SK-N-SH (cell line): ENCODE data around the gene GPATCH2L. TPM values are rescaled to one million over a fixed set of nuclear protein-coding genes. Genes with fewer than 3 reads are reported as not detected.

Experiments
- CTCF ChIA-PET: fragments of 300-600, 350-600 bp; formaldehyde crosslinking; extraction: SDS; loops from one replicate; lab custom pipeline; 2021; lab: Yijun Ruan, JAX
- POLR2A ChIA-PET: fragments of 350-600 bp; sonication (Branson Sonifier 250); formaldehyde crosslinking; extraction: SDS; loops from one replicate; lab custom pipeline; 2020; ENCODE audit warnings: antibody characterized with exemption, inconsistent platforms; lab: Yijun Ruan, JAX
- DNase-seq: peaks from one replicate; pipeline ENCODE4 v3.0.0; 2012
- H2AFZ ChIP-seq: fragments of 200-600 bp; sonication (generic); 2 replicates; pipeline ENCODE4 v1.8.1; 2016; ENCODE audit warnings: antibody characterized with exemption, mild to moderate bottlenecking, low read depth
- H3F3A ChIP-seq: fragments of 200-600 bp; sonication (generic); replicated peaks from 2 replicates; pipeline ENCODE3; 2016; ENCODE audit warnings: antibody characterized with exemption, mild to moderate bottlenecking; ENCODE audit not compliant: insufficient read depth
- H3K27ac ChIP-seq, 2 experiments: fragments of 200-500 bp in 1 of 2; fragments of 200-600 bp in 1 of 2; sonication (Bioruptor generic) in 1 of 2; sonication (generic), shearing (Covaris generic) in 1 of 2; 2 replicates each; pipeline versions ENCODE4 v1.5.1 to v1.6.1; 2014 to 2016; ENCODE audit warnings: low read depth in 2 of 2, inconsistent platforms in 1 of 2, low read length in 1 of 2, mild to moderate bottlenecking in 1 of 2, mixed read lengths in 1 of 2
- H3K27me3 ChIP-seq: fragments of 200-600 bp; sonication (generic), shearing (Covaris generic); 2 replicates; pipeline ENCODE4 v1.6.1; 2016; ENCODE audit warnings: mixed run types; ENCODE audit not compliant: insufficient read depth
- H3K36me3 ChIP-seq, 2 experiments: fragments of 200-500 bp in 1 of 2; fragments of 200-600 bp in 1 of 2; sonication (Bioruptor generic) in 1 of 2; sonication (generic) in 1 of 2; replicated peaks in 1 of 2; 2 replicates each; pipeline versions ENCODE3 to v1.5.1; 2014 to 2016; ENCODE audit warnings: low read length in 1 of 2, mild to moderate bottlenecking in 1 of 2; ENCODE audit not compliant: insufficient read depth in 2 of 2, control insufficient read depth in 1 of 2
- H3K4me1 ChIP-seq, 2 experiments: fragments of 200-500 bp in 1 of 2; fragments of 200-600 bp in 1 of 2; sonication (Bioruptor generic) in 1 of 2; sonication (generic), shearing (Covaris generic) in 1 of 2; 2 replicates each; pipeline versions ENCODE4 v1.5.1 to v1.6.1; 2014 to 2016; ENCODE audit warnings: low read depth in 1 of 2, low read length in 1 of 2, mixed run types in 1 of 2; ENCODE audit not compliant: insufficient read depth in 2 of 2, control insufficient read depth in 1 of 2
- H3K4me2 ChIP-seq: fragments of 200-600 bp; sonication (generic), shearing (Covaris generic); 2 replicates; pipeline ENCODE4 v1.6.1; 2017; ENCODE audit warnings: mixed run types
- H3K4me3 ChIP-seq, 2 experiments: fragments of 200-500 bp in 1 of 2; fragments of 200-600 bp in 1 of 2; sonication (Bioruptor generic) in 1 of 2; sonication (generic), shearing (Covaris generic) in 1 of 2; 2 replicates each; pipeline versions ENCODE4 v1.5.1 to v1.8.1; 2014 to 2016; ENCODE audit warnings: low read depth in 2 of 2, inconsistent platforms in 1 of 2, low read length in 1 of 2, mild to moderate bottlenecking in 1 of 2, mixed read lengths in 1 of 2, moderate library complexity in 1 of 2
- H3K79me2 ChIP-seq: fragments of 200-600 bp; sonication (generic); 2 replicates; pipeline ENCODE4 v1.8.1; 2017; ENCODE audit warnings: mild to moderate bottlenecking; ENCODE audit not compliant: insufficient read depth
- H3K9ac ChIP-seq: fragments of 200-600 bp; sonication (generic); 2 replicates; pipeline ENCODE4 v1.6.1; 2017; ENCODE audit warnings: mixed run types
- H3K9me2 ChIP-seq: fragments of 200-600 bp; sonication (generic); 2 replicates; pipeline ENCODE4 v1.6.1; 2017; ENCODE audit warnings: mixed run types
- H3K9me3 ChIP-seq: fragments of 200-600 bp; sonication (generic); 2 replicates; pipeline ENCODE4 v1.6.1; 2017; ENCODE audit warnings: mixed run types, mild to moderate bottlenecking, moderate library complexity
- H4K20me1 ChIP-seq: fragments of 200-600 bp; sonication (generic); 2 replicates; pipeline ENCODE4 v1.6.1; 2017; ENCODE audit warnings: mild to moderate bottlenecking, mixed run types; ENCODE audit not compliant: insufficient read depth
- EP300 ChIP-seq, 2 experiments: IDR thresholded peaks; 2 replicates each; pipeline versions ENCODE4 v1.4.0 to v1.6.1; 2012; ENCODE audit warnings: borderline replicate concordance in 1 of 2, low read depth in 1 of 2, low read length in 1 of 2
- GABPA ChIP-seq: IDR thresholded peaks from 2 replicates; pipeline ENCODE4 v1.4.0; 2012; ENCODE audit warnings: low read depth, mild to moderate bottlenecking
- POLR2AphosphoS5 ChIP-seq: IDR thresholded peaks from 2 replicates; pipeline ENCODE4 v1.6.1; 2012; ENCODE audit warnings: low read depth, low read length
- RAD21 ChIP-seq: IDR thresholded peaks from 2 replicates; pipeline ENCODE4 v1.6.1; 2012; ENCODE audit warnings: mild to moderate bottlenecking, low read length
- RFX5 ChIP-seq: IDR thresholded peaks from 2 replicates; pipeline ENCODE4 v1.6.1; 2012; ENCODE audit warnings: mild to moderate bottlenecking, improper control_type of control experiment, low read length
- SIN3A ChIP-seq: IDR thresholded peaks from 2 replicates; pipeline ENCODE4 v1.6.1; 2012; ENCODE audit warnings: low read depth, mild to moderate bottlenecking, low read length, moderate library complexity, borderline replicate concordance
- SMC3 ChIP-seq: IDR thresholded peaks from 2 replicates; pipeline ENCODE4 v1.6.1; 2012; ENCODE audit warnings: low read depth, low read length, improper control_type of control experiment
- TEAD4 ChIP-seq: IDR thresholded peaks from 2 replicates; pipeline ENCODE4 v1.4.0; 2012; ENCODE audit warnings: mild to moderate bottlenecking, borderline replicate concordance; ENCODE audit not compliant: insufficient read depth
- YY1 ChIP-seq: IDR thresholded peaks from 2 replicates; pipeline ENCODE4 v1.4.0; 2012; ENCODE audit warnings: low read depth, mild to moderate bottlenecking
- WGBS: methylation state at CpG from one replicate; pipeline ENCODE4 v1.1.6; 2017; ENCODE audit warnings: low lambda C conversion rate; 5-methylcytosine and 5-hydroxymethylcytosine counted together
- polyA plus RNA-seq, 3 experiments: library from polyadenylated mRNA; depleted of rRNA; stranded (reverse); fragments of >200 nt; gene quantifications; 2 replicates each; pipeline ENCODE4 v1.2.3, GENCODE V29; 2012
- TF ChIP-seq, protein P1 (sequence below): IDR thresholded peaks from 2 replicates; pipeline ENCODE4; 2012
- TF ChIP-seq, protein P2 (sequence below): fragments of 200-600 bp; sonication (generic); IDR thresholded peaks from 2 replicates; pipeline ENCODE4 v1.6.1; 2017; ENCODE audit warnings: antibody characterized with exemption, mild to moderate bottlenecking, moderate library complexity
- TF ChIP-seq, protein P3 (sequence below): fragments of 150-350 bp; IDR thresholded peaks from 2 replicates; pipeline ENCODE4 v1.6.1; 2016; ENCODE audit warnings: mild to moderate bottlenecking, low read depth, low read length
- TF ChIP-seq, protein P4 (sequence below): IDR thresholded peaks from 2 replicates; pipeline ENCODE4 v1.6.1; 2012; ENCODE audit warnings: mild to moderate bottlenecking, low read depth, low read length, moderate library complexity
- TF ChIP-seq, protein P5 (sequence below): IDR thresholded peaks from 2 replicates; pipeline ENCODE4 v1.4.0; 2012; ENCODE audit warnings: low read depth

GPATCH2L gene
- polyA plus RNA-seq, 1 of the 3 experiments (the other 2 are of a cell fraction) = 17.7 TPM

DNA sequence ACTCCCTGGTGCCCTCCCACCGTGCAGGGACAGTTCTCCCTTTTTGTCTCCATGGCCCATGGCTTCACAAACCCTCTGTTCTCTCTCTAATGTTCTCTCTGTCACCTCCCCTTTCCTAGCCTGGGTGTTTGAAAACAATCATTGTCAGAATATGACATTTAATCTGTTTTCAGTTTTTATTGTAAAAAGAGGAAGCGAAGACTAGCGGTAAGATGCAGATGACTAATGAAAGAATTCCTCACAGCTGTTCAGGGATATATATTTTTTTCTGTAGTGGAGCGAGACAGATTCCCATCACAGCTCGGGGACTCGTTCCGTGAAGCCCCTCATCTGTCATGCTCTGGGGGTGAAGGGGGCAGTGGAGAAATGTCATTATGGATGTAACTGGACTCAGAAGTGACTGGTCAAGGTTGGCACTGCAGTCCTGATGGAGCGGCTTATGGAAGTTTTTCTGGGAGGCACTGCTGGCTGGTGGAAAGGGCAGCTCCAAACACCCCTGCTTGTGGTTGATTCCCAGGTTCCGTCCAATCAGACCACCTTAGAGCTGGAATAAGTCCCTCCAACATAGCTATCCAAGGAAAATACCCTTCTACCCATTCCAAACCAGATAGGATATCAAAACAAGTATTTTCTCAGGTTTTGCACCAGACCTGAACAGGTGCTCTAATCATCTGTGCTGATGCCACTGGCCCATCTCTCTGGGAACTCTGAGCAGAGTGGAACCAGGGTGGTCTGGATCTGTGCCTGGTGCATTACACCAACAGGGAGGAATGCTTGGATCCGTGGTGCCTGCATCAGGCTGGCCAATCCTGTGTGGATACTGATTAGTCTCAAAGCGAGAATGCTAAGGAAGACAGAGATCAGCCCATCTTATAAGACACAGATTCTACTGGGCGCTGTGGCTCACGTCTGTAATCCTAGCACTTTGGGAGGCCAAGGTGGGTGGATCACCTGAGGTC, 84.7 kb downstream of the GPATCH2L start:
- Histone ChIP-seq H3K79me2 (no peaks in the 10 kb centered on the region), H4K20me1 (no peaks in the 10 kb centered on the region)
- TF ChIP-seq, protein P1, sequence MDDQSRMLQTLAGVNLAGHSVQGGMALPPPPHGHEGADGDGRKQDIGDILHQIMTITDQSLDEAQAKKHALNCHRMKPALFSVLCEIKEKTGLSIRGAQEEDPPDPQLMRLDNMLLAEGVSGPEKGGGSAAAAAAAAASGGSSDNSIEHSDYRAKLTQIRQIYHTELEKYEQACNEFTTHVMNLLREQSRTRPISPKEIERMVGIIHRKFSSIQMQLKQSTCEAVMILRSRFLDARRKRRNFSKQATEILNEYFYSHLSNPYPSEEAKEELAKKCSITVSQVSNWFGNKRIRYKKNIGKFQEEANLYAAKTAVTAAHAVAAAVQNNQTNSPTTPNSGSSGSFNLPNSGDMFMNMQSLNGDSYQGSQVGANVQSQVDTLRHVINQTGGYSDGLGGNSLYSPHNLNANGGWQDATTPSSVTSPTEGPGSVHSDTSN = no peak
- TF ChIP-seq RAD21 = no peak
- no peak for TF ChIP-seq SIN3A
- no peak for TF ChIP-seq POLR2AphosphoS5
- no peak for TF ChIP-seq GABPA
- TF ChIP-seq, protein P2, sequence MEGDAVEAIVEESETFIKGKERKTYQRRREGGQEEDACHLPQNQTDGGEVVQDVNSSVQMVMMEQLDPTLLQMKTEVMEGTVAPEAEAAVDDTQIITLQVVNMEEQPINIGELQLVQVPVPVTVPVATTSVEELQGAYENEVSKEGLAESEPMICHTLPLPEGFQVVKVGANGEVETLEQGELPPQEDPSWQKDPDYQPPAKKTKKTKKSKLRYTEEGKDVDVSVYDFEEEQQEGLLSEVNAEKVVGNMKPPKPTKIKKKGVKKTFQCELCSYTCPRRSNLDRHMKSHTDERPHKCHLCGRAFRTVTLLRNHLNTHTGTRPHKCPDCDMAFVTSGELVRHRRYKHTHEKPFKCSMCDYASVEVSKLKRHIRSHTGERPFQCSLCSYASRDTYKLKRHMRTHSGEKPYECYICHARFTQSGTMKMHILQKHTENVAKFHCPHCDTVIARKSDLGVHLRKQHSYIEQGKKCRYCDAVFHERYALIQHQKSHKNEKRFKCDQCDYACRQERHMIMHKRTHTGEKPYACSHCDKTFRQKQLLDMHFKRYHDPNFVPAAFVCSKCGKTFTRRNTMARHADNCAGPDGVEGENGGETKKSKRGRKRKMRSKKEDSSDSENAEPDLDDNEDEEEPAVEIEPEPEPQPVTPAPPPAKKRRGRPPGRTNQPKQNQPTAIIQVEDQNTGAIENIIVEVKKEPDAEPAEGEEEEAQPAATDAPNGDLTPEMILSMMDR = no peak
- TF ChIP-seq EP300 (IDR thresholded peaks at IDR 0.05; ENCODE audit: borderline replicate concordance in 1 of 2, low read depth in 1 of 2, low read length in 1 of 2) = no peak
- no peak for TF ChIP-seq YY1
- TF ChIP-seq, protein P3, sequence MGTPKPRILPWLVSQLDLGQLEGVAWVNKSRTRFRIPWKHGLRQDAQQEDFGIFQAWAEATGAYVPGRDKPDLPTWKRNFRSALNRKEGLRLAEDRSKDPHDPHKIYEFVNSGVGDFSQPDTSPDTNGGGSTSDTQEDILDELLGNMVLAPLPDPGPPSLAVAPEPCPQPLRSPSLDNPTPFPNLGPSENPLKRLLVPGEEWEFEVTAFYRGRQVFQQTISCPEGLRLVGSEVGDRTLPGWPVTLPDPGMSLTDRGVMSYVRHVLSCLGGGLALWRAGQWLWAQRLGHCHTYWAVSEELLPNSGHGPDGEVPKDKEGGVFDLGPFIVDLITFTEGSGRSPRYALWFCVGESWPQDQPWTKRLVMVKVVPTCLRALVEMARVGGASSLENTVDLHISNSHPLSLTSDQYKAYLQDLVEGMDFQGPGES = no peak
- TF ChIP-seq, all 33 proteins: peak for 0
- WGBS = 82% methylated on average over 13 of the region's 13 CpGs
- H3K9ac ChIP-seq = no peak overlapping the region
- H3K4me3 ChIP-seq = no peak overlapping the region
- no peaks in the 10 kb centered on the region for H3F3A ChIP-seq
- no peak overlapping the region for H2AFZ ChIP-seq
- POLR2A ChIA-PET = no interaction called here
- no peaks in the 10 kb centered on the region for H3K27me3 ChIP-seq
- H3K4me1 ChIP-seq = no peaks in the 10 kb centered on the region
- CTCF ChIA-PET = interaction anchor here (0.7 kb wide), 1 partner anchor 28 kb away, joined by 3 read pairs; no protein-coding TSS in a partner anchor
- peaks cover 0 to 3% of the 10 kb centered on the region in 2 experiments for H3K36me3 ChIP-seq
- H3K9me3 ChIP-seq = 0 out of 2 replicates have a peak, but pooled peaks cover 4% of the 10 kb centered on the region
- no peaks in the 10 kb centered on the region for H3K9me2 ChIP-seq
- H3K4me2 ChIP-seq = no peak overlapping the region
- DNase-seq = no peak
- no peak overlapping the region for H3K27ac ChIP-seq

DNA sequence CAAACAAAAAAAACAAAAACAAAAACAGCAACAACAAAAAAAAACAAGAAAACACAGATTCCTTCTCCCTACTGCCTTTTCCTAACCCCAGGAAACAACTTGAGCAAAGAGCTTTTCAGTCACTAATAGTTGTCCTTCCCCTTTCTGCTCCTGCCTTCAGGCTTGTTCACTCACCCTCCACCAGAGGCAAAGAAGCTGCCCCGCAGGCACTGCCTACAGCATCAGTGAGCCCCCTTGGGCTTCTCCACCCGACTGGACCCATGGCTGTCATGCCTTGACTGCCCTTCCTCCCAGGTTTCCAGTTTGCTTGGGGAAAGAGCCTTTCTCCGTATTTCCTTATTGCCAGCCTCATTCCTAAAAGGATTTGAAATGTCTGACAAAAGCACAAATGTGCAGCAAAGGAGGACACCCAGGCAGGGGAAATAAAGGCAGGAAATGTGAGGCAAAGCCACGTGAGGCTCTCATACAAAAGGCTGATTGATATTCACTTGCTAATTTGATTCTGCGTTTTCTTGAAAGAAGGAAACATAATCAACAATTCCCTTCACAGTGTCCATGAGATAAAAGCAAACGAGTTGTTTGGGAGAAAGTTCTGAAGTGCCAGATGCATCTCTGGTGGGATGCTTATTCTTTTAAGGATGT, 85.7 kb downstream of the GPATCH2L start:
- ChIA-PET POLR2A (no interaction called here), CTCF (no interaction called here)
- no peaks in the 10 kb centered on the region for H3K79me2 ChIP-seq
- WGBS = 82% methylated on average over 6 of the region's 6 CpGs
- no peak overlapping the region for H2AFZ ChIP-seq
- H3K27me3 ChIP-seq = no peaks in the 10 kb centered on the region
- no peaks in the 10 kb centered on the region for H4K20me1 ChIP-seq
- H3F3A ChIP-seq = no peaks in the 10 kb centered on the region
- H3K36me3 ChIP-seq = peaks cover 0 to 3% of the 10 kb centered on the region in 2 experiments
- H3K9me2 ChIP-seq = no peaks in the 10 kb centered on the region
- H3K4me2 ChIP-seq = no peak overlapping the region
- DNase-seq = no peak
- H3K4me1 ChIP-seq = no peaks in the 10 kb centered on the region
- H3K4me3 ChIP-seq = no peak overlapping the region
- TF ChIP-seq, protein P4, sequence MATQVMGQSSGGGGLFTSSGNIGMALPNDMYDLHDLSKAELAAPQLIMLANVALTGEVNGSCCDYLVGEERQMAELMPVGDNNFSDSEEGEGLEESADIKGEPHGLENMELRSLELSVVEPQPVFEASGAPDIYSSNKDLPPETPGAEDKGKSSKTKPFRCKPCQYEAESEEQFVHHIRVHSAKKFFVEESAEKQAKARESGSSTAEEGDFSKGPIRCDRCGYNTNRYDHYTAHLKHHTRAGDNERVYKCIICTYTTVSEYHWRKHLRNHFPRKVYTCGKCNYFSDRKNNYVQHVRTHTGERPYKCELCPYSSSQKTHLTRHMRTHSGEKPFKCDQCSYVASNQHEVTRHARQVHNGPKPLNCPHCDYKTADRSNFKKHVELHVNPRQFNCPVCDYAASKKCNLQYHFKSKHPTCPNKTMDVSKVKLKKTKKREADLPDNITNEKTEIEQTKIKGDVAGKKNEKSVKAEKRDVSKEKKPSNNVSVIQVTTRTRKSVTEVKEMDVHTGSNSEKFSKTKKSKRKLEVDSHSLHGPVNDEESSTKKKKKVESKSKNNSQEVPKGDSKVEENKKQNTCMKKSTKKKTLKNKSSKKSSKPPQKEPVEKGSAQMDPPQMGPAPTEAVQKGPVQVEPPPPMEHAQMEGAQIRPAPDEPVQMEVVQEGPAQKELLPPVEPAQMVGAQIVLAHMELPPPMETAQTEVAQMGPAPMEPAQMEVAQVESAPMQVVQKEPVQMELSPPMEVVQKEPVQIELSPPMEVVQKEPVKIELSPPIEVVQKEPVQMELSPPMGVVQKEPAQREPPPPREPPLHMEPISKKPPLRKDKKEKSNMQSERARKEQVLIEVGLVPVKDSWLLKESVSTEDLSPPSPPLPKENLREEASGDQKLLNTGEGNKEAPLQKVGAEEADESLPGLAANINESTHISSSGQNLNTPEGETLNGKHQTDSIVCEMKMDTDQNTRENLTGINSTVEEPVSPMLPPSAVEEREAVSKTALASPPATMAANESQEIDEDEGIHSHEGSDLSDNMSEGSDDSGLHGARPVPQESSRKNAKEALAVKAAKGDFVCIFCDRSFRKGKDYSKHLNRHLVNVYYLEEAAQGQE = no peak
- TF ChIP-seq EP300 (IDR thresholded peaks at IDR 0.05; ENCODE audit: borderline replicate concordance in 1 of 2, low read depth in 1 of 2, low read length in 1 of 2) (no peak), GABPA (no peak), SMC3 (no peak), RFX5 (no peak), TEAD4 (no peak), SIN3A (no peak)
- TF ChIP-seq, protein P5, sequence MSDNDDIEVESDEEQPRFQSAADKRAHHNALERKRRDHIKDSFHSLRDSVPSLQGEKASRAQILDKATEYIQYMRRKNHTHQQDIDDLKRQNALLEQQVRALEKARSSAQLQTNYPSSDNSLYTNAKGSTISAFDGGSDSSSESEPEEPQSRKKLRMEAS = no peak
- H3K9ac ChIP-seq = no peak overlapping the region
- 0 out of 2 replicates have a peak, but pooled peaks cover 7% of the 10 kb centered on the region for H3K9me3 ChIP-seq
- H3K27ac ChIP-seq = no peak overlapping the region
